ENCODE results near the gene ENPP1. TPM values are rescaled to one million over a fixed set of nuclear protein-coding genes. Genes with fewer than 3 reads are reported as not detected.

The ENPP1 gene
- total and polyA plus RNA-seq, 2 donors (not counting 3 experiments of a cell fraction or from before 2014, with no cell fraction given), result 0.36 to 1.4 TPM

GRCh38 chr6:131823276-131823902 is 15.6 kb downstream of the ENPP1 start:
- Histone ChIP-seq H3K79me2 (ENCODE audit: control insufficient read depth, insufficient read depth, low read length) (no peaks in the 10 kb centered on the region), H3K4me2 (ENCODE audit: insufficient read depth, low read length) (no peak overlapping the region), H3K4me1 (ENCODE audit: control insufficient read depth, extremely low read depth, insufficient read depth, low read length) (no peaks in the 10 kb centered on the region), H3K36me3 (ENCODE audit: control insufficient read depth in 2 of 2, extremely low read depth in 1 of 2, insufficient read depth in 2 of 2, low read length in 2 of 2) (no peaks in the 10 kb centered on the region), H3K9ac (replicated peaks; ENCODE audit: extremely low read depth, insufficient read depth, low read length) (no peak overlapping the region), H4K20me1 (replicated peaks; ENCODE audit: control insufficient read depth, extremely low read depth, insufficient read depth, low read length) (no peaks in the 10 kb centered on the region), H3K27me3 (ENCODE audit: control insufficient read depth in 2 of 2, insufficient read depth in 2 of 2, low read length in 2 of 2) (peaks cover 0 to 2% of the 10 kb centered on the region in 2 experiments), H3K9me1 (replicated peaks; ENCODE audit: control insufficient read depth, extremely low read depth, insufficient read depth, low read length) (no peaks in the 10 kb centered on the region), H3K9me3 (replicated peaks; ENCODE audit: control insufficient read depth, insufficient read depth, low read length) (no peaks in the 10 kb centered on the region), H3K27ac (ENCODE audit: insufficient read depth, low read depth, low read length) (no peak overlapping the region), H3K4me3 (replicated peaks in 1 of 3; ENCODE audit: insufficient read depth in 1 of 3, low read depth in 1 of 3, low read length in 3 of 3) (no peak overlapping the region), H2AFZ (ENCODE audit: low read depth, low read length) (no peak overlapping the region)
- POLR2A ChIA-PET, result no interaction called here
- intact Hi-C loops (cut with micrococcal nuclease) (no loop called here), dilution Hi-C loops (cut with MboI; ENCODE audit: extremely low pct_ligation_motif_present, low sequenced_read_pairs) (no loop called here)
- DNase-seq (ENCODE audit: low read depth, low spot score) (no peak), FAIRE-seq (no peak)
- no peak for TF ChIP-seq JUN (IDR thresholded peaks at IDR 0.05; ENCODE audit: borderline replicate concordance, insufficient read depth, insufficient read length, low read depth)
- no peak for TF ChIP-seq GATA2 (IDR thresholded peaks at IDR 0.05; ENCODE audit: insufficient read depth, insufficient read length, low read depth, low read length)
- no peak for TF ChIP-seq POLR2AphosphoS5 (IDR thresholded peaks at IDR 0.05; ENCODE audit: insufficient read depth, low read depth, low read length)
- TF ChIP-seq CTCF (IDR thresholded peaks at IDR 0.05; ENCODE audit: extremely low read depth in 1 of 2, insufficient read depth in 1 of 2, low read depth in 1 of 2, low read length in 2 of 2), result no peak
- TF ChIP-seq MYC (IDR thresholded peaks at IDR 0.05; ENCODE audit: low read depth, low read length), result no peak
- no peak for TF ChIP-seq FOS (IDR thresholded peaks at IDR 0.05; ENCODE audit: borderline replicate concordance, insufficient read depth, low read length)
- no TSS peak for BruUV-seq (replicated peaks)
- CTCF ChIA-PET, result interaction anchor here (1.1 kb wide), 1 partner anchor 9 kb away, joined by 3 read pairs; no protein-coding TSS in a partner anchor
